Measurements from ENCODE around the gene AZU1. TPM values are rescaled to one million over a fixed set of nuclear protein-coding genes. Genes with fewer than 3 reads are reported as not detected.

AZU1 gene
- total RNA-seq, 1 experiment from 2014 or later = 1.6 TPM

DNA sequence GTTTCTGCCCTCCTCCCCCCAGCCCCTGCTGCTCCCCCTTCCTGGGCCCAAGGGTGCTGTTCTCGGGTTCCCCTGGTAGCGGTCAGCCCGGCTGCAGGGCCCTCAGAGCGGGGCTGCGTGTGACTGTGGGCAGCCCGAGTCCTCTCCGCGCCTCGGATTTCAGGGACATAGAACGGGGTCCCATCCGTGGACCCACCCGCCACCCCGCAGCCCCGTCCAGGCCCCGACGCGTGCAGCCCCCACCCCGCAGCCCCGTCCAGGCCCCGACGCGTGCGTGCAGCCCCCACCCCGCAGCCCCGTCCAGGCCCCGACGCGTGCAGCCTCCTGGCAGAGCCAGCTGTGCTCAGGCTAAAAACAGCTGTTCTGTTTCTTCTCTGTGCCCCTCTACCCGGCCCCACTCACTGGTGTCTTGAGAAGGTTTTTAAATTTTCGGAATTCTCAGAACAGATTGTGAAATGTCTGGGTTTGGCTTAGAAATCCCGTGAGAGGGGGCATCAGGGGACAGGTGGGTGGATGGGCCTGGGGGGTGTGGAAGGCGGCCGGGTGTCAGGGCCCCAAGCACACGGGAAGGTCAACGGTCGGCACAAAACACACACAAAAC is 7.7 kb downstream of the AZU1 start:
- H2BK20ac ChIP-seq (ENCODE audit: low read depth, low read length, poor library complexity, severe bottlenecking) = no peak overlapping the region
- no peak for DNase-seq

More for the DNA sequence above, 7.7 kb downstream of the AZU1 start:
- Histone ChIP-seq H3K23ac (ENCODE audit: insufficient read length, low read depth, low read length) (no peak overlapping the region), H2BK15ac (ENCODE audit: low read depth, low read length) (no peak overlapping the region), H4K91ac (ENCODE audit: insufficient read length, low read depth, low read length) (no peak overlapping the region), H2AK5ac (ENCODE audit: insufficient read length, low read length) (no peak overlapping the region), H3K79me2 (ENCODE audit: insufficient read depth, low read length) (no peaks in the 10 kb centered on the region), H2AFZ (ENCODE audit: low read length) (no peak overlapping the region), H2BK5ac (ENCODE audit: insufficient read length, low read length) (no peak overlapping the region), H4K8ac (replicated peaks; ENCODE audit: insufficient read length, low read depth, low read length) (no peak overlapping the region), H2BK12ac (ENCODE audit: insufficient read length, low read depth, low read length) (no peak overlapping the region), H3T11ph (ENCODE audit: low read length) (no peak overlapping the region), H3K27me3 (ENCODE audit: insufficient read depth, low read length) (no peaks in the 10 kb centered on the region), H3K27ac (ENCODE audit: insufficient read length, low read depth, low read length) (no peak overlapping the region), H3K23me2 (ENCODE audit: insufficient read length, low read depth, low read length, poor library complexity, severe bottlenecking) (no peaks in the 10 kb centered on the region), H4K5ac (ENCODE audit: insufficient read length, low read depth, low read length) (no peak overlapping the region), H3K79me1 (ENCODE audit: insufficient read depth, low read depth, low read length, poor library complexity, severe bottlenecking) (no peaks in the 10 kb centered on the region), H4K20me1 (ENCODE audit: control insufficient read depth, insufficient read depth, insufficient read length) (no peaks in the 10 kb centered on the region), H3K4me2 (ENCODE audit: insufficient read depth, insufficient read length, low read length) (no peak overlapping the region), H3K4me1 (ENCODE audit: insufficient read depth, low read length) (no peaks in the 10 kb centered on the region), H3K4ac (ENCODE audit: low read depth, low read length) (no peak overlapping the region), H3K56ac (ENCODE audit: insufficient read length, low read depth, low read length) (no peak overlapping the region), H3K9me3 (ENCODE audit: control insufficient read depth, low read depth, low read length) (no peaks in the 10 kb centered on the region), H3K18ac (ENCODE audit: insufficient read length, low read depth, low read length) (no peak overlapping the region), H3K14ac (ENCODE audit: insufficient read depth, low read length) (no peak overlapping the region), H2BK120ac (ENCODE audit: low read depth, low read length, poor library complexity, severe bottlenecking) (no peak overlapping the region), H3K9ac (ENCODE audit: extremely low read depth, insufficient read length, low read length) (no peak overlapping the region)
- no peaks in the 10 kb centered on the region for H3K36me3 Mint-ChIP-seq (ENCODE audit: insufficient read depth in 1 of 3, low read depth in 3 of 3)
- H3K27ac Mint-ChIP-seq = peak overlapping the region in 2 of 3 experiments; percentile 44; a peak in 1 of 7 replicates
- H3K4me3 Mint-ChIP-seq = no peak overlapping the region
- WGBS (ENCODE audit: extremely low coverage, insufficient read length, low lambda C conversion rate) = no CpG with 5 or more reads among the region's 36 CpGs
- no peaks in the 10 kb centered on the region; a peak in 1 of 5 replicates for H3K9me3 Mint-ChIP-seq
- peaks cover 8% of the 10 kb centered on the region for H3K27me3 Mint-ChIP-seq (ENCODE audit: low read depth)
- TF ChIP-seq, protein P1, sequence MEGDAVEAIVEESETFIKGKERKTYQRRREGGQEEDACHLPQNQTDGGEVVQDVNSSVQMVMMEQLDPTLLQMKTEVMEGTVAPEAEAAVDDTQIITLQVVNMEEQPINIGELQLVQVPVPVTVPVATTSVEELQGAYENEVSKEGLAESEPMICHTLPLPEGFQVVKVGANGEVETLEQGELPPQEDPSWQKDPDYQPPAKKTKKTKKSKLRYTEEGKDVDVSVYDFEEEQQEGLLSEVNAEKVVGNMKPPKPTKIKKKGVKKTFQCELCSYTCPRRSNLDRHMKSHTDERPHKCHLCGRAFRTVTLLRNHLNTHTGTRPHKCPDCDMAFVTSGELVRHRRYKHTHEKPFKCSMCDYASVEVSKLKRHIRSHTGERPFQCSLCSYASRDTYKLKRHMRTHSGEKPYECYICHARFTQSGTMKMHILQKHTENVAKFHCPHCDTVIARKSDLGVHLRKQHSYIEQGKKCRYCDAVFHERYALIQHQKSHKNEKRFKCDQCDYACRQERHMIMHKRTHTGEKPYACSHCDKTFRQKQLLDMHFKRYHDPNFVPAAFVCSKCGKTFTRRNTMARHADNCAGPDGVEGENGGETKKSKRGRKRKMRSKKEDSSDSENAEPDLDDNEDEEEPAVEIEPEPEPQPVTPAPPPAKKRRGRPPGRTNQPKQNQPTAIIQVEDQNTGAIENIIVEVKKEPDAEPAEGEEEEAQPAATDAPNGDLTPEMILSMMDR (conservative IDR thresholded peaks at IDR 0.05) = no peak
- H3K4me1 Mint-ChIP-seq = no peaks in the 10 kb centered on the region
